ENCODE measurements around the gene SLC35A2.
"Not testable (repeated sequence)": the region's sequence is repeated elsewhere in the genome, so short reads cannot be mapped to it uniquely, and the experiment has no call there.

Gene SLC35A2

GRCh38 chrX:48901069-48901468 lies 10.4 kb downstream of the SLC35A2 start:
- DNase-seq = no peak

DNA sequence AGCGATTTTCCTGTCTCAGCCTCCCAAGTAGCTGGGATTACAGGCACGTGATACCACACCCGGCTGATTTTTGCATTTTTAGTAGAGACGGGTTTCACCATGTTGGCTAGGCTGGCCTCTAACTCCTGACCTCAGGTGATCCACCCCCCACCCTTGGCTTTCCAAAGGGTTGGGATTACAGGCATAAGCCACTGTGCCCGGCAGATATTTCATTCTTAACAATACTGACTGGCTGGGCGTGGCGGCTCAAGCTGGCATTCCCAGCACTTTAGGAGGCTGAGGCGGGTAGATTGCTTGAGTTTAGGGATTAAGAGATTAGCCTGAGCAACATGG lies 12.4 kb downstream of the SLC35A2 start:
- DNase-seq = no peak

GRCh38 chrX:48897625-48898306 lies 13.7 kb downstream of the SLC35A2 start, which contains the start of the genes PQBP1 and TIMM17B:
TSS of gene PQBP1 (plus strand) at chrX:48897930. CDS start at chrX:48898510, 580 bp downstream.
TSS of gene TIMM17B (minus strand) at chrX:48897768. CDS start at chrX:48897749, 19 bp downstream.
- peak; percentile 85 for DNase-seq

GRCh38 chrX:48897157-48897624 lies 14.3 kb downstream of the SLC35A2 start:
- peak; percentile 71 for DNase-seq

DNA sequence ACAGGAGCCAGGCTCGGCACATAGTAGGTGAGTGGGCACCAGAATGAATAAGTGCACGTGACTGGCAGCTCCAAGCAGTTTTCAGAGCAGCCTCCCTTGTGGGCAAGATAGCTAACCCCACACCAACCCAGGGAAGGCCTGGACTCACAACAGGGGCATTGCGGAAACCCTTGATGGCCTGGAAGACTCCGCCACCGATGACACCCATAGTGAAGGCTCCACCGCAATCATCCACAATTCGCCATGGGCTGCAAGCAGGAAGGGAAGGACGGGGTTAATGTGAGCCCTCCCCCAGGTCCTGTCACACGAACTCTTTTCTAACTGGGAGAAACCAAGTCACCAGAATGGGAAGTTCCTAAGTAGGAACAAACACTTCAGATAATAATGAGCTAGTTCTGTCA lies 14.8 kb downstream of the SLC35A2 start:
- DNase-seq = no peak

DNA sequence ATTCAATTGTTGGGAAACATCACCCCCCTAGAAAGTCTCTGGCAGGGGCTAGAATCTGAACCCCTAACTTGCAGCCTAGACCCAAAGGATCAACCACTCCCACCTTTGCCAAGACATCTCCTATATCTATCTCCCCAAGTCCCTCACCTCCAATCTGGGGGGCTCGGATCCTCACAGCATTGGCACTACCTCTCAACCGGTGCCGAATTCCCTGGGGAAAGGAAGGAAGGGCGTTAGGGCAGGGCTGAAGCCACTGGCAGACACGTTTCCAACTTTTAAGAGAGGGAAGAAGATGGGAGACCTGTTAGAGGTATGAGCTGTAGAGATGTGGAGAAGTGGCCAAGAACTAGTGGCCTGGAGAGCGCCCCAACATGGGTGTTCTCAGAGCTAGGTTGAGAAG lies 16.6 kb downstream of the SLC35A2 start:
- no peak for DNase-seq

DNA sequence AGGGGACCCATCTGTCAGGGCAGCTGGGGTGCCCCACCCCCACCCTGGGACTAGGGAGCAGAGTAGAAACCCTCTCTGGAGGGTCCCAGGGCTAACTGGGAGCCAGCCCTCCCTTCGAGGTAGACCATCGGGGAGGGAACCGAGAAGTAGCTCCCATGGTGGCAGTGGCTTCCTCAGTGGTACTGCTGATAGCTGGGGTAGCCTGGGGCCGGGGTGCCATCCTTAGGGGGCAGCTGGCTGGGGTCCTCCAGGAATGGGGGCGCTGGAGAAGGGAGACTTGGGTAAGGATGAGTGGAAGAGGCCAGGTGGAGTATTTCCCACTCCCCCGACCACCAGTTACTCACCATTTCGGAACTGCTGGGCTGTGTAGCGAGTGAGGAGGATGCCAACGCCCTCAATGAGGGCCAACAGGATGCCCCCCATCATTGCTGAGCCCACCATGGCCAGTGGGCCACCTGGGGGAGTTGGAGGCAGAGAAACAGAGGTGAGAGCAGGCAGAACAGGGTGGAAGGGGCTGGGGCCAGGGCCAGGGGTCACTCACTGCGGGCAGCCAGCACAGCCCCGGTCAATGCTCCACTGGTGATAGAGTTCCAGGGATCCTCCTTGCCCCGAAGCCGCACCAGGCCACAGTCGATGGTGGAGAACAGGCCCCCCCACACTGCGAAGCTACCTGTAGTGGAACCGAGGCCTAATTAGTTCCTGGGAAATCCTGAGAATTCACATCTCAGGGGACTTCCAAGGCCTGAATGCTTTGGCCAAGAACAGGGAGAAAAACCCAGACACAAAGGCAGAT lies 17.7 kb downstream of the SLC35A2 start:
- no peak for DNase-seq

- no peak for DNase-seq
Observed at GRCh38 chrX:48892896-48893295, 18.6 kb downstream of the SLC35A2 start.

GRCh38 chrX:48891402-48892288 lies 19.8 kb downstream of the SLC35A2 start:
- peak; percentile 76 for DNase-seq

- no peak for DNase-seq
Observed at GRCh38 chrX:48890934-48891401, 20.5 kb downstream of the SLC35A2 start.

- DNase-seq = no peak
Observed at GRCh38 chrX:48890296-48890925, 21.0 kb downstream of the SLC35A2 start.

GRCh38 chrX:48886586-48886985 lies 24.9 kb downstream of the SLC35A2 start:
- not testable (repeated sequence) for DNase-seq

- DNase-seq = no peak
Observed at GRCh38 chrX:48883729-48884128, 27.7 kb downstream of the SLC35A2 start.

DNA sequence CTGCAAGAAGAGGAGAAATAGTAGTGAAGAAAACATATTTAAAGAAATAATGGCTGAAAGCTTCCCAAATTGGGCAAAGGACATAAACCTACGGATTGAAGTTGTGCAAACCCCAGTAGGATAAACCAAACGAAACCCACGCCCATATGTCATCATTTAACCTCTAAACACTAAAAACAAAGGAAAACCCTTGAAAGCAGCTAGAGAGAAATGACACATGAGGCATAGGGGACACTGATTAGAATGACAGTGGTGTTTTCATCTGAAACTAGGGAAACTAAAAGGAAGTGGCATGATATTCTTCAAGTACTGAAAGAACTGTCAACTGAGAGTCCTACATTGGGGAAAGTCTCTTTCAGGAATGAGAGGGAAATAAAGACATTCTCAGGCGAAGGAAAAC lies 34.5 kb downstream of the SLC35A2 start:
- DNase-seq = not testable (repeated sequence)

DNA sequence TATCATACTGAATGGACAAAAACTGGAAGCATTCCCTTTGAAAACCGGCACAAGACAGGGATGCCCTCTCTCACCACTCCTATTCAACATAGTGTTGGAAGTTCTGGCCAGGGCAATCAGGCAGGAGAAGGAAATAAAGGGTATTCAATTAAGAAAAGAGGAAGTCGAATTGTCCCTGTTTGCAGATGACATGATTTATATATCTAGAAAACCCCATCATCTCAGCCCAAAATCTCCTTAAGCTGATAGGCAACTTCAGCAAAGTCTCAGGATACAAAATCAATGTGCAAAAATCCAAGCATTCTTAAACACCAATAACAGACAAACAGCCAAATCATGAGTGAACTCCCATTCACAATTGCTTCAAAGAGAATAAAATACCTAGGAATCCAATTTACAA lies 39.4 kb downstream of the SLC35A2 start:
- DNase-seq = not testable (repeated sequence)

DNA sequence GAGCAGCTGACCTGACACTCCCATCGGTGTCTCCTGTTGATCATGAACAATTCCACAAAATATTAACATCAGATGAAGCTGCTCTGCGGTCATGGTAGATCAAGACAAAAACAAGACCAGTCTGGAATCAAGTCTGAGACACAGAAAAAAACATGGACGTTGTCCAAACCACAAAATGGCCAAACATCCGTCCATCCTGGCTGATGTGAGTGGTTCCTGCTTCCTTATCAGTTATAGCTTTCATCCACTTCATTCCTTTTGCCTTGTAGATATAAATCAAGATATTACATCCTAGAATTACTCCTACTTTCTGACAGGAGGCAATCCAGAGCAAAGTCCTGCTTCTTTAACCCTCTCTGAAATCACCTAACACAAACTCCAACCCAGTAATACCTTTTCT lies 47.2 kb downstream of the SLC35A2 start:
- no peak for DNase-seq

- DNase-seq = no peak
Observed at GRCh38 chrX:48854898-48855297, 56.5 kb downstream of the SLC35A2 start.

GRCh38 chrX:48854121-48854804 lies 57.2 kb downstream of the SLC35A2 start:
- not testable (repeated sequence) for DNase-seq

- DNase-seq = not testable (repeated sequence)
Observed at GRCh38 chrX:48853494-48853893, 58.0 kb downstream of the SLC35A2 start.

All from stimulated activated CD8-positive, alpha-beta memory T cell treated with anti-CD3 and anti-CD28 coated beads, Interleukin-4, amount 100 ng/mL, for 48 hours (primary cell).